Measurements from ENCODE around the gene TIAM1.

- no peak for TF ChIP-seq CTCF (IDR thresholded peaks at IDR 0.05; ENCODE audit: insufficient read depth, low read length, poor library complexity, severe bottlenecking)
- no peak for TF ChIP-seq EZH2phosphoT487 (conservative IDR thresholded peaks at IDR 0.05; ENCODE audit: low read length)
Measured at GRCh38 chr21:31364253-31364945, 20.3 kb upstream of the TIAM1 start.

All from SU-DHL-6 (cell line).